Measurements from ENCODE around the gene LRP1. TPM values are rescaled to one million over a fixed set of nuclear protein-coding genes. Genes with fewer than 3 reads are reported as not detected.

The LRP1 gene
- total RNA-seq, 6 experiments from 2014 or later = 187 to 332 (median 201) TPM

DNA sequence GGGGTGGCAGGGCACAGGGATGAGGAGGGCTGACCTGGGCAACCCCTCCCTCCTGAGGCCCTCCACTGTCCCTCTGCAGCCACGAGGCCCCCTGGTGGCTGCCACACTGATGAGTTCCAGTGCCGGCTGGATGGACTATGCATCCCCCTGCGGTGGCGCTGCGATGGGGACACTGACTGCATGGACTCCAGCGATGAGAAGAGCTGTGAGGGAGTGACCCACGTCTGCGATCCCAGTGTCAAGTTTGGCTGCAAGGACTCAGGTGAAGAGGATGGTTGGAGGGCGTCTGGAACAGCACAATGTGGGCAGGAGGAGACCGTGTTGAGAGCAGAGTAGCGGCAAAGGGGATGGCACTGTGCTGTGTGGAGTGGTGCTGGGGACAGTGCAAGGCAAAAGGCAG lies 44.8 kb downstream of the LRP1 start:
- Mint-ChIP-seq H3K4me3 (peak overlapping the region; percentile 5; the same call in 1 of the 2 replicates), H3K27me3 (ENCODE audit: insufficient read depth) (peaks cover 17% of the 10 kb centered on the region), H3K36me3 (ENCODE audit: low read depth) (peaks cover 42% of the 10 kb centered on the region), H3K9me3 (peaks cover 3% of the 10 kb centered on the region; the same call in 1 of the 2 replicates), H3K27ac (peak overlapping the region; percentile 56), H3K4me1 (ENCODE audit: low read depth) (peaks cover 50% of the 10 kb centered on the region)
- DNase-seq = no peak
- TF ChIP-seq, protein P1, sequence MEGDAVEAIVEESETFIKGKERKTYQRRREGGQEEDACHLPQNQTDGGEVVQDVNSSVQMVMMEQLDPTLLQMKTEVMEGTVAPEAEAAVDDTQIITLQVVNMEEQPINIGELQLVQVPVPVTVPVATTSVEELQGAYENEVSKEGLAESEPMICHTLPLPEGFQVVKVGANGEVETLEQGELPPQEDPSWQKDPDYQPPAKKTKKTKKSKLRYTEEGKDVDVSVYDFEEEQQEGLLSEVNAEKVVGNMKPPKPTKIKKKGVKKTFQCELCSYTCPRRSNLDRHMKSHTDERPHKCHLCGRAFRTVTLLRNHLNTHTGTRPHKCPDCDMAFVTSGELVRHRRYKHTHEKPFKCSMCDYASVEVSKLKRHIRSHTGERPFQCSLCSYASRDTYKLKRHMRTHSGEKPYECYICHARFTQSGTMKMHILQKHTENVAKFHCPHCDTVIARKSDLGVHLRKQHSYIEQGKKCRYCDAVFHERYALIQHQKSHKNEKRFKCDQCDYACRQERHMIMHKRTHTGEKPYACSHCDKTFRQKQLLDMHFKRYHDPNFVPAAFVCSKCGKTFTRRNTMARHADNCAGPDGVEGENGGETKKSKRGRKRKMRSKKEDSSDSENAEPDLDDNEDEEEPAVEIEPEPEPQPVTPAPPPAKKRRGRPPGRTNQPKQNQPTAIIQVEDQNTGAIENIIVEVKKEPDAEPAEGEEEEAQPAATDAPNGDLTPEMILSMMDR (IDR thresholded peaks at IDR 0.05) = peak; percentile 81

DNA sequence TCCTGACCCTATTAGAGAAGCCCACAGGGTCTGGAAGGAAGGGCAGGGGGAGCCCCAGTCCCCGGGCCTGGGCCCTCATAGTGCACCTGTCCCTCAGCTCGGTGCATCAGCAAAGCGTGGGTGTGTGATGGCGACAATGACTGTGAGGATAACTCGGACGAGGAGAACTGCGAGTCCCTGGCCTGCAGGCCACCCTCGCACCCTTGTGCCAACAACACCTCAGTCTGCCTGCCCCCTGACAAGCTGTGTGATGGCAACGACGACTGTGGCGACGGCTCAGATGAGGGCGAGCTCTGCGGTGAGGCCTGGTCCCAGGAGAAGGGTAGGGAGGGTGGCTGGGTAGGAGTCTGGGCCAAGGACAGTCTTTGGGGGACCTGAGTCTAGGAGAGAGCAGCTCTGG lies 45.4 kb downstream of the LRP1 start:
- H3K4me1 Mint-ChIP-seq (ENCODE audit: low read depth) = peaks cover 50% of the 10 kb centered on the region

DNA sequence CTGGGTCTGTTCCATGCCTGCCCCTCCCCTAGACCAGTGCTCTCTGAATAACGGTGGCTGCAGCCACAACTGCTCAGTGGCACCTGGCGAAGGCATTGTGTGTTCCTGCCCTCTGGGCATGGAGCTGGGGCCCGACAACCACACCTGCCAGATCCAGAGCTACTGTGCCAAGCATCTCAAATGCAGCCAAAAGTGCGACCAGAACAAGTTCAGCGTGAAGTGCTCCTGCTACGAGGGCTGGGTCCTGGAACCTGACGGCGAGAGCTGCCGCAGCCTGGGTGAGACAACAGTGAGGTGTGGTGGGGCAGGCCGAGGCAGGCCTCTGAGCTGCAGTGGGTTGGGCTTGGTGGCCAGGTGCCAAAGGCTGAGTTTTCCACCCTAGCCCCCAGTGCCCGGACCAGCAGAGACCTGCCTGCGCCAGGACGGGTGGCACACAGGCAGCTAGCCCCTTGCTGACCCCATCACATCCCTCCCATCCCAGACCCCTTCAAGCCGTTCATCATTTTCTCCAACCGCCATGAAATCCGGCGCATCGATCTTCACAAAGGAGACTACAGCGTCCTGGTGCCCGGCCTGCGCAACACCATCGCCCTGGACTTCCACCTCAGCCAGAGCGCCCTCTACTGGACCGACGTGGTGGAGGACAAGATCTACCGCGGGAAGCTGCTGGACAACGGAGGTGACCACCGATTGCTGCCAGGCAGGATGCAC lies 47.3 kb downstream of the LRP1 start:
- Mint-ChIP-seq H3K9me3 (peaks cover 3% of the 10 kb centered on the region; the same call in 1 of the 2 replicates), H3K27ac (peak overlapping the region; percentile 18; the same call in 1 of the 2 replicates), H3K4me3 (no peak overlapping the region; the same call in 1 of the 2 replicates), H3K4me1 (ENCODE audit: low read depth) (peaks cover 42% of the 10 kb centered on the region), H3K27me3 (ENCODE audit: insufficient read depth) (peaks cover 22% of the 10 kb centered on the region), H3K36me3 (ENCODE audit: low read depth) (peaks cover 38% of the 10 kb centered on the region)
- TF ChIP-seq, protein P1 (IDR thresholded peaks at IDR 0.05) = peak; percentile 92
- peak; percentile 67 for DNase-seq

More for the DNA sequence above, 45.4 kb downstream of the LRP1 start:
- TF ChIP-seq, protein P1 (IDR thresholded peaks at IDR 0.05) = no peak
- DNase-seq = no peak
- H3K27ac Mint-ChIP-seq = peak overlapping the region; percentile 9; the same call in 1 of the 2 replicates
- H3K4me3 Mint-ChIP-seq = no peak overlapping the region
- peaks cover 42% of the 10 kb centered on the region for H3K36me3 Mint-ChIP-seq (ENCODE audit: low read depth)
- peaks cover 22% of the 10 kb centered on the region for H3K27me3 Mint-ChIP-seq (ENCODE audit: insufficient read depth)
- H3K9me3 Mint-ChIP-seq = peaks cover 3% of the 10 kb centered on the region; the same call in 1 of the 2 replicates

DNA sequence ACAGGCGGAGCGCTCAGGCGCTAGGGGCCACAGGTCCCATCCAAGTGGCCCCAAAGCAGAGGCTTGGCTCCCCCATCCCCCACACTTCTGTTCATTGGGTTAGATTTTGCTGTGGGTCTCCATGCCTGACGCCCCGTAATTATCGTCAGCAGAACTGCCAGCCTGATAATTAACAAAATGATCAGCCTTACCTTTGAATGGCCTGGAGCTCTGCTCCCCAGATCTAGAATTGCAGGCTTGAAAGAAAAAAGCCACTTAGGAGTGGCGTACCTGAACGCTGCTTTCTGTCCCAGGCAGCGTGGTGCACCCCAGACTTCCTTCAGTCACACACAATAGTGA lies 47.8 kb downstream of the LRP1 start:
- no peak overlapping the region; the same call in 1 of the 2 replicates for H3K4me3 Mint-ChIP-seq
- DNase-seq = no peak
- H3K4me1 Mint-ChIP-seq (ENCODE audit: low read depth) = peaks cover 37% of the 10 kb centered on the region
- H3K9me3 Mint-ChIP-seq = peaks cover 3% of the 10 kb centered on the region; the same call in 1 of the 2 replicates
- 0 out of 2 replicates have a peak overlapping the region, but pooled peaks have one; percentile 57 for H3K27ac Mint-ChIP-seq
- peaks cover 38% of the 10 kb centered on the region for H3K36me3 Mint-ChIP-seq (ENCODE audit: low read depth)
- TF ChIP-seq, protein P1 (IDR thresholded peaks at IDR 0.05) = peak; percentile 53
- H3K27me3 Mint-ChIP-seq (ENCODE audit: insufficient read depth) = peaks cover 22% of the 10 kb centered on the region

DNA sequence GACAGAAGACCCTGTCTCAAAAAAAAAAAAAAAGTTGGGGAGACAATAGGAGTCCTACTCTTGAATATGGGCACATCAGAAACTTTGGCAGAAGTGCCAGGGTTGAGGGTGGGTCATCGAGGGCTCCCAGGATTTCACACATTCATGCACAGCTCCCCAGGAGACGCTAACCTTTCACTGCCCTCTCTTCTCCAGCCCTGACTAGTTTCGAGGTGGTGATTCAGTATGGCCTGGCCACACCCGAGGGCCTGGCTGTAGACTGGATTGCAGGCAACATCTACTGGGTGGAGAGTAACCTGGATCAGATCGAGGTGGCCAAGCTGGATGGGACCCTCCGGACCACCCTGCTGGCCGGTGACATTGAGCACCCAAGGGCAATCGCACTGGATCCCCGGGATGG lies 48.6 kb downstream of the LRP1 start:
- peaks cover 45% of the 10 kb centered on the region for H3K36me3 Mint-ChIP-seq (ENCODE audit: low read depth)
- H3K27ac Mint-ChIP-seq = peak overlapping the region; percentile 57
- no peak overlapping the region for H3K4me3 Mint-ChIP-seq
- TF ChIP-seq, protein P1 (IDR thresholded peaks at IDR 0.05) = no peak
- no peak for DNase-seq
- peaks cover 3% of the 10 kb centered on the region; the same call in 1 of the 2 replicates for H3K9me3 Mint-ChIP-seq
- H3K27me3 Mint-ChIP-seq (ENCODE audit: insufficient read depth) = peaks cover 22% of the 10 kb centered on the region
- H3K4me1 Mint-ChIP-seq (ENCODE audit: low read depth) = peaks cover 30% of the 10 kb centered on the region

Measured in HFFc6 (cell line).